Fibroblast of villous mesenchyme (primary cell): Measurements from ENCODE around the gene CCL25. TPM values are rescaled to one million over a fixed set of nuclear protein-coding genes. Genes with fewer than 3 reads are reported as not detected.
A peak's percentile ranks its signal among the peaks of the same experiment; 100 is the strongest.

Experiments
- DNase-seq: peaks from one replicate; pipeline ENCODE4 v3.0.0-alpha.2; 2010; ENCODE audit warnings: low read depth
- H3K4me3 ChIP-seq: 2 replicates; pipeline ENCODE4 v1.5.1; 2011; ENCODE audit warnings: low read depth, mild to moderate bottlenecking, low read length
- total RNA-seq: library from RNA; depleted of rRNA; stranded (reverse); fragments of >200 nt; gene quantifications from 2 replicates; pipeline ENCODE4 v1.2.3, GENCODE V29; 2012
- TF ChIP-seq, protein P1 (sequence below): IDR thresholded peaks from 2 replicates; pipeline ENCODE4 v1.5.1; 2012; ENCODE audit warnings: low read depth, mild to moderate bottlenecking, low read length; ENCODE audit not compliant: insufficient read depth

Gene CCL25
- total RNA-seq, 1 donor = not detected

DNA sequence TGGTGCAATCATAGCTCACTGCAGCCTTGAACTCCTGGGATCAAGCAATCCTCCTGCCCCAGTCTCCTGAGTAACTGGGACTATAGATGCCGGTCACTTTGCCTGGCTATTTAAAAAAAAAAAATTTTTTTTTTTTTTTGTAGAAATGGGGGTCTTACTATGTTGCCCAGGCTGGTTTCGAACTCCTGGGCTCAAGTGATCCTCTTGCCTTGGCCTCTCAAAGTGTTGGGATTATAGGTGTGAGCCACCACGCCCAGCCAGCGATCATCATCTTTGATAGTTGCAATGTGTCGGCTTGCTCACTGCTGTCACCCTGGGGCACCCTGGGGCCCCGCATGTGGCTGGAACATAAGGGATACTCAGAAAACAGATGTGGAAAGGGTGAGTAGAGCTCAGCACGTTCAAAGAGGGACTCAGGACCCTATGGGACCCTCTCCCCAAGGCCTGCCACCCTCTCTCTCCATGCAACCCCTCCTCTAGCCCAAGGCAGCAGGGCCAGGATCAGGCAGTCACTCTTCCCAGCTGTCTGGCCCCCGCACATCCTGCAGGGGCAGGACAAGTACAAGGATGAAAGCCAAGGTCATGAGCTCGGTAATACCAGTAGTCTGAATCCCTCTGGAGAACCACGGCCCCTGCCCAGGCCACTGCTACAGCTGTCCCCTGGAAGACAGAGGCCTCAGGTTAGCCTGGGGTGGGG is 6.5 kb upstream of the CCL25 start:
- no peak for DNase-seq
- H3K4me3 ChIP-seq = no peak overlapping the region
- TF ChIP-seq, protein P1, sequence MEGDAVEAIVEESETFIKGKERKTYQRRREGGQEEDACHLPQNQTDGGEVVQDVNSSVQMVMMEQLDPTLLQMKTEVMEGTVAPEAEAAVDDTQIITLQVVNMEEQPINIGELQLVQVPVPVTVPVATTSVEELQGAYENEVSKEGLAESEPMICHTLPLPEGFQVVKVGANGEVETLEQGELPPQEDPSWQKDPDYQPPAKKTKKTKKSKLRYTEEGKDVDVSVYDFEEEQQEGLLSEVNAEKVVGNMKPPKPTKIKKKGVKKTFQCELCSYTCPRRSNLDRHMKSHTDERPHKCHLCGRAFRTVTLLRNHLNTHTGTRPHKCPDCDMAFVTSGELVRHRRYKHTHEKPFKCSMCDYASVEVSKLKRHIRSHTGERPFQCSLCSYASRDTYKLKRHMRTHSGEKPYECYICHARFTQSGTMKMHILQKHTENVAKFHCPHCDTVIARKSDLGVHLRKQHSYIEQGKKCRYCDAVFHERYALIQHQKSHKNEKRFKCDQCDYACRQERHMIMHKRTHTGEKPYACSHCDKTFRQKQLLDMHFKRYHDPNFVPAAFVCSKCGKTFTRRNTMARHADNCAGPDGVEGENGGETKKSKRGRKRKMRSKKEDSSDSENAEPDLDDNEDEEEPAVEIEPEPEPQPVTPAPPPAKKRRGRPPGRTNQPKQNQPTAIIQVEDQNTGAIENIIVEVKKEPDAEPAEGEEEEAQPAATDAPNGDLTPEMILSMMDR = no peak

DNA sequence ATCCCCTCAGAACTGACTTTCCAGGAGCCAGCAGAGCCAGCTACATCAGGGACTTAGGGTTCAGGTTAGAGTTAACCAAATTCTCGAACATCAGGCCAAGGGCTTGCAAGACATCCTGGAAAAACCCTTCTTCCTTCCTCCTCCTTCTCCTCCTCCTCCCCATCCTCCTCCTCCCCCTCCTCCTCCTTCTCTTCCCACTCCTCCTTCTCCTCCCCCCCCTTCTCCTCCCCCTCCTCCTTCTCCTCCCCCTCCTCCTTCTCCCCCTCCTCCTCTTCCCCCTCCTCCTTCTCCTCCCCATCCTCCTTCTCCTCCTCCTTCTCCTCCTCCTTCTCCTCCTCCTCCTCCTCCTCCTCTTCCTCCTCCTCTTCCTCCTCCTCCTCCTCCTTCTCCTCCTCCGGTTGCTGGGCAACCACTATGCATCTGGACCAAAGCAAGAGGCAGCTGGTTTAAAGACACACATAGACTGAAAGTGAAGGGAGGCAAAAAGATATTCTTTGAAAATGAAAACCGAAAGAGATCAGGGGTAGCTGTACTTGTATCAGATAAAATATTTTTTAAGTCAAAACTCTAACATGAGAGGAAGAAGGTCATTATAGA is 5.9 kb upstream of the CCL25 start:
- no peak for DNase-seq
- TF ChIP-seq, protein P1 = no peak
- no peak overlapping the region for H3K4me3 ChIP-seq

DNA sequence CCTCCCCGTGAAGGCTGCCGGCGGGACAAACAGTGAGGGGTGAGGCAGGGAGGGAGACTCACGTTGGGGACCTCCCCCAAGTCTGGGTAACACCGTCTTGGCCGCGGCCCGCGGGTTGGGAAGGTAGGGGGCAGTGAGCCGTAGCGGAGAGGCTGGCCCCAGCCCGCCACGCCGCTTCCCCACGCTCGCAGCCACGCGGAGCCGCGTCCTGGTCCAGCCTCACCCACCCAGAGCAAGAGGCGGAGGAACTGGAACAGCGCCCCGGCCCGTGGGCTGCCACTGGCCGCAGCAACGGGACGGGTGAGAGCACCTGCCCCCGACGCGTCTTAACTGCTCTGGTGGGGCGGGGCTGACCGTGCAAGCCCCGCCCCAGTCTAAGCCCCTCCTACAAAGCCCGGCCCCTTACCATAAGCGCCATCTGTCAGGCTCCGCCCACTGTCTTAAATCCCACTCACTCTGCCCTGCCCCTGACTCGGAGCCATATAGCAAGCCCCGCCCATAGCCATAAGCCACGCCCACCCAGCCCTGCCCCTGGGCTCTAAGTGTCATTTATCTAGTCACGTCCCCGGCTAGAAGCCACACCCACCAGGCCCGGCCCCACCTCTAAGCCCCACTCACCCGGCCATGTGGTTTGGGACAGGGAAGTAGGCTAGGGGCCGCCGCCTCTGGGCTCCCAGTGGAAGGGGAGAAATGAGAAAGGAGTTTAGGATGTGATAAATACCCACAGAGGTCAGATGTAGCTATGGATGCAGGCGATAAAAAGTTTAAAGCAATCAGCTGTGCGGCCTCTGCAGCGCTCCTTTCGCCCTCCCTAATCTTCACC is 2.1 kb upstream of the CCL25 start:
- H3K4me3 ChIP-seq = peak overlapping the region; percentile 21
- peak; percentile 74 for DNase-seq
- TF ChIP-seq, protein P1 = no peak

DNA sequence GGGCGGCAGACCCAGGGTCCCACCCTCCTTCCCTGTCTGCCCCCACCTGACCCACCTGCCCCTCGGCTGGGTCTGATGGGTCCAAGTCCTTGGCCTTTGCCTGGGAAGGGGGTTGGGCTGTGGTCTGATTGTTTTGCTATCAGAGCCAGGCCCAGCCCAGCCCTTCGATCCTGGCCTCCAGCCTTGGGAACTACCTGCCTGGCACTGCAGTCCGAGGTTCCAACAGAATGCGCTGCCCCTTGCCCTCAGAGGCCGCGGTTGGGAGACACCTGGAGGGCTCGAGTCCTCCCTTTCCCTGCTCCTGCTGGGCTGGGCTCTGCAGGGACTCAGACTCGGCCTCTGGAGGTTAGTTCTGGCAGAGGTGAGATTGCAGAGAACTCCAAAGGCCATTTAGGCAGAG is 1.6 kb downstream of the CCL25 start:
- no peak for DNase-seq
- TF ChIP-seq, protein P1 = no peak
- H3K4me3 ChIP-seq = no peak overlapping the region

DNA sequence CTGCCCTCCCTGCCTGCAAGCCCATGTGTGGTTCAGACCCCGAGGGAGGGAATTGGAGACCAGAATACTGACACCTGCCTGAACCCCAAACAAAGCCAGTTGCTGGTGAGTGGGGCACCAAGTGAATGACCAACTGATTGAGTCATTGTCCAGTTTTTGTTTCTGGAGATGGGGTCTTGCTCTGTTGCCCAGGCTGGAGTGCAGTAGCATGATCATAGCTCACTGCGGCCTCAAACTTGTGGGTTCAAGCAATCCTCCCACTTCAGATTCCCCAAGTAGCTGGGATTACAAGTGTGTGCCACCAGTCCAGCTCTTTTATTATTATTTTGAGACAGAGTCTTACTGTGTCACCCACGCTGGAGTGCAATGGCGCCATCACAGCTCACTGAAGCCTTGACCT is 4.0 kb downstream of the CCL25 start:
- TF ChIP-seq, protein P1 = no peak
- H3K4me3 ChIP-seq = no peak overlapping the region
- DNase-seq = no peak

DNA sequence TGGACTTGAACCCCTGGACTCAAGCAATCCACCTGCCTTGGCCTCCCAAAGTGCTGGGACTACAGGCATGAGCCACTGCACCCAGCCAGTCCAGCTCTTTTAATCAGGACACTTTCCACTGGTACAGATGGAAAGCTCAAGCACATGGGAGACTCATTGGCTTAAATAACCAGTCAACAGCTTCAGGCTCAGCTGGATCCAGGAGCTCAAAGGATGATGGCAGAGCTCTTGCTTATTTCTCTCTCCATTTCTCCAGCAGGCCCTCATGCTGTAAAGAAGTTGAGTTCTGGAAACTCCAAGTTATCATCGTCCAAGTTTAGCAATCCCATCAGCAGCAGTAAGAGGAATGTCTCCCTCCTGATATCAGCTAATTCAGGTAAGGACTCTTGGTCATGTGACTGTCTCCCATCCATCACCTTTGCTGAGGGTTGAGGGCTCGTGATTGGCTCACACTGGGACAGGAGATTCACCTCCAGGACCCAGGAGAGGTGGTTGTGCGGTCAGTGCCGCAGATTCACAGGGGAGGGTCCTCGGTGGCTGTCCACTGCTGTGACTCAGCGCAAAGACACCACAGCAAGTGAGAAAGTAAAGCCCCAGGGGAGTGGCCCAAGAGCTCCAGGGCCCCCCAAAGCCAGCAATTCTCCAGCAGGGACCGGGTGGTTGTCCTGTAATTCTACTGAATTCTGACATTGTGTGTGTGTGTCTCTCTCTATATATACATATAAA is 5.1 kb downstream of the CCL25 start:
- no peak overlapping the region for H3K4me3 ChIP-seq
- TF ChIP-seq, protein P1 = no peak
- no peak for DNase-seq
